Natural killer cell (primary cell): Measurements from ENCODE around the gene ADCYAP1. TPM values are rescaled to one million over a fixed set of nuclear protein-coding genes. Genes with fewer than 3 reads are reported as not detected.
A peak's percentile ranks its signal among the peaks of the same experiment; 100 is the strongest.

Experiments
- ATAC-seq, 3 donors: fragments of 150-1000 bp in 2 of 3; fragments of 200-7000 bp in 1 of 3; cut with Tn5 transposase; 1 replicate in 1 of 3; 2 replicates in 2 of 3; pipeline ENCODE4 v1.10.0; 2021; ENCODE audit warnings: mild to moderate bottlenecking in 2 of 3, moderate library complexity in 2 of 3
- DNase-seq, 2 donors: peaks; one replicate each; pipeline versions ENCODE4 v3.0.0 to v3.0.0-alpha.2; 2013 to 2021; ENCODE audit warnings: mixed read lengths in 1 of 2
- H3K27ac ChIP-seq: one replicate; pipeline ENCODE4 v1.5.1; 2013; ENCODE audit warnings: mild to moderate bottlenecking, low read length
- H3K27me3 ChIP-seq: one replicate; pipeline ENCODE4 v1.6.1; 2013; ENCODE audit warnings: low read length; ENCODE audit not compliant: control insufficient read depth, insufficient read depth
- H3K36me3 ChIP-seq: one replicate; pipeline ENCODE4 v1.6.1; 2013; ENCODE audit warnings: low read length; ENCODE audit not compliant: control insufficient read depth, insufficient read depth
- H3K4me1 ChIP-seq: one replicate; pipeline ENCODE4 v1.6.1; 2013; ENCODE audit warnings: low read length; ENCODE audit not compliant: control insufficient read depth, insufficient read depth
- H3K4me3 ChIP-seq: one replicate; pipeline ENCODE4 v1.5.1; 2013; ENCODE audit warnings: low read length
- H3K9me3 ChIP-seq: one replicate; pipeline ENCODE4 v1.6.1; 2013; ENCODE audit warnings: low read length; ENCODE audit not compliant: control insufficient read depth, insufficient read depth
- H3K27ac Mint-ChIP-seq, 2 donors: one replicate each; pipeline ENCODE4 v1.8.0; 2022; ENCODE audit warnings: mild to moderate bottlenecking in 2 of 2, mixed read lengths in 2 of 2, moderate library complexity in 1 of 2
- H3K27me3 Mint-ChIP-seq, 2 donors: one replicate each; pipeline ENCODE4 v1.8.0; 2022; ENCODE audit warnings: low read depth in 2 of 2, mixed read lengths in 2 of 2
- H3K36me3 Mint-ChIP-seq: one replicate; pipeline ENCODE4 v1.8.0; 2022; ENCODE audit warnings: mixed read lengths
- H3K4me1 Mint-ChIP-seq, 2 donors: one replicate each; pipeline ENCODE4 v1.8.0; 2022; ENCODE audit warnings: mixed read lengths in 2 of 2
- H3K4me3 Mint-ChIP-seq: one replicate; pipeline ENCODE4 v1.8.0; 2022; ENCODE audit warnings: mild to moderate bottlenecking, moderate library complexity, mixed read lengths
- H3K9me3 Mint-ChIP-seq, 2 donors: one replicate each; pipeline ENCODE4 v1.8.0; 2022; ENCODE audit warnings: mixed read lengths in 2 of 2
- CTCF ChIP-seq: fragments of 200-600 bp; IDR thresholded peaks from one replicate; pipeline ENCODE4 v1.8.0; 2022; ENCODE audit warnings: antibody characterized with exemption
- WGBS: methylation state at CpG from one replicate; pipeline ENCODE4 v1.1.7; 2013; ENCODE audit warnings: missing lambda C conversion rate; ENCODE audit not compliant: insufficient coverage; 5-methylcytosine and 5-hydroxymethylcytosine counted together
- intact Hi-C: fragments of 100-400 bp; cut with micrococcal nuclease; formaldehyde crosslinking; loops from one replicate; pipeline ENCODE4 v1.14.2; 2022
- total RNA-seq, 4 donors: library from RNA; stranded (reverse); fragments of 120-200 nt in 1 of 4; gene quantifications; one replicate each; pipeline versions ENCODE4 v1.2.3 to v1.2.4, GENCODE V29; 2013 to 2022

ADCYAP1 gene
- total RNA-seq, 3 donors from 2014 or later (not counting 1 experiment from before 2014, with no cell fraction given), result 0.45 TPM; not detected in 2

- ATAC-seq (no peak), DNase-seq (no peak)
- H3K36me3 Mint-ChIP-seq, result peaks cover 9% of the 10 kb centered on the region
- H3K4me3 Mint-ChIP-seq, result peak overlapping the region; percentile 74
- H3K4me3 ChIP-seq, result peak overlapping the region; percentile 1
- no peak for TF ChIP-seq CTCF
- H3K27ac ChIP-seq, result no peak overlapping the region
- no peak overlapping the region for H3K27ac Mint-ChIP-seq
- WGBS, result 3% methylated on average over 54 of the region's 55 CpGs
- peaks cover 32% of the 10 kb centered on the region for H3K4me1 ChIP-seq
- no peaks in the 10 kb centered on the region for H3K9me3 ChIP-seq
- no peaks in the 10 kb centered on the region for H3K36me3 ChIP-seq
- peaks cover 58 to 77% of the 10 kb centered on the region in 2 donors for H3K27me3 Mint-ChIP-seq
- peaks cover 18 to 23% of the 10 kb centered on the region in 2 donors for H3K4me1 Mint-ChIP-seq
- H3K9me3 Mint-ChIP-seq, result no peaks in the 10 kb centered on the region
- intact Hi-C loops, result no loop called here
- H3K27me3 ChIP-seq, result peaks cover 67% of the 10 kb centered on the region
These were observed 3.5 kb downstream of the ADCYAP1 start for GRCh38 chr18:907885-908757.

GRCh38 chr18:908758-909724, 4.4 kb downstream of the ADCYAP1 start:
- Histone ChIP-seq H3K4me1 (peaks cover 32% of the 10 kb centered on the region), H3K9me3 (no peaks in the 10 kb centered on the region), H3K4me3 (no peak overlapping the region), H3K27me3 (peaks cover 63% of the 10 kb centered on the region), H3K27ac (no peak overlapping the region), H3K36me3 (no peaks in the 10 kb centered on the region)
- ATAC-seq, result no peak
- peaks cover 2% of the 10 kb centered on the region for H3K36me3 Mint-ChIP-seq
- H3K27ac Mint-ChIP-seq, result no peak overlapping the region
- WGBS, result 8% methylated on average over 68 of the region's 69 CpGs
- intact Hi-C loops, result no loop called here
- H3K27me3 Mint-ChIP-seq, result peaks cover 54 to 76% of the 10 kb centered on the region in 2 donors
- no peak for TF ChIP-seq CTCF
- DNase-seq, result no peak
- H3K4me1 Mint-ChIP-seq, result peaks cover 18 to 23% of the 10 kb centered on the region in 2 donors
- H3K4me3 Mint-ChIP-seq, result peak overlapping the region; percentile 74
- H3K9me3 Mint-ChIP-seq, result no peaks in the 10 kb centered on the region

- Mint-ChIP-seq H3K36me3 (no peaks in the 10 kb centered on the region), H3K4me3 (no peak overlapping the region), H3K4me1 (peaks cover 18 to 23% of the 10 kb centered on the region in 2 donors), H3K27ac (no peak overlapping the region), H3K27me3 (peaks cover 47 to 69% of the 10 kb centered on the region in 2 donors), H3K9me3 (no peaks in the 10 kb centered on the region)
- Histone ChIP-seq H3K27me3 (peaks cover 53% of the 10 kb centered on the region), H3K9me3 (no peaks in the 10 kb centered on the region), H3K27ac (no peak overlapping the region), H3K36me3 (no peaks in the 10 kb centered on the region), H3K4me1 (peaks cover 32% of the 10 kb centered on the region), H3K4me3 (no peak overlapping the region)
- TF ChIP-seq CTCF, result no peak
- intact Hi-C loops, result no loop called here
- ATAC-seq (no peak), DNase-seq (no peak)
- 43% methylated on average over 5 of the region's 5 CpGs for WGBS
These were observed 5.6 kb downstream of the ADCYAP1 start for GRCh38 chr18:910247-910646.
